Activated CD8-positive, alpha-beta memory T cell treated with anti-CD3 and anti-CD28 coated beads for 4 hours (primary cell): ENCODE measurements around the gene ANKS3.
A peak's percentile ranks its signal among the peaks of the same experiment; 100 is the strongest.

Experiments used
- DNase-seq, 2 donors: peaks; one replicate each; pipeline ENCODE4 v3.0.0-alpha.2; 2020; ENCODE audit warnings: low read depth in 2 of 2

ANKS3 gene

DNA sequence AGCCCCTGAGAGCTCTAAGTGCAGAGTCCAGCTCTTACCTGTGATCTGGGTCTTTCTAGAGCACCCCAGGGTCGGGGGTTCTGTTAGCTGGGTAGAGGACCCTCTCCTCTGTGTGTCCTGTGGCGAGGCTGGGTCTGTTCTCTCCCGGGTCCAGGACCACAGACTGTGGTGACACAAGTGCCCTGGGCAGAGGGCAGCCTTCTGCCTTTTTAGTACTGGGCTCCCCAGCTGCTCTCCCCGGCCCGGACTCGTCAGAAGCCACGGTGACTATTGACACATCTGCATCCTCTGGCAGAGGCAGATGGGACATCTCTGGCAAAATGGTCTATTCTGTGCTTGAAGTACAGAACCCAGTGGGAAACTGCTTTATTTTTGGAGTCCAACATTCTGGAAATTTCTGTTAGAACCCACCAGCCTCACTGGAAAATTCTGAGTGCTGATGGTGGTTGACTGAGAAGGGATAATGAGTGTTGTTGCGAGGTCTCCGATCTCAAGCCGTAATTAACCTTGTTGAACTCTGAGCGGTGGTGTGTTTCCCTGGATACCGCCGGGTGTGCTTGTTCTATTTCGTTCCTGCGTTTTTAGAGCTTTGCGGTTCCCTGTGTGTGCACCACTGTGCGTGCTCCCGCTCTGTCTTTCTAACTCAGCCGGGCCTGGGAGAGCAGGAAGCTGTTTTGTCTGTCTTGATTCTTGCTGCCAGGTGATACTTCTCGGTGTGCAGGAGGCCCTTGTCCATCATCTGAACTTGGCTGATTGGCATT, 66.7 kb downstream of the ANKS3 start:
- DNase-seq = no peak

- DNase-seq = no peak
Measured at GRCh38 chr16:4666537-4667202, 67.4 kb downstream of the ANKS3 start.

- peak; percentile 20 to 27 for DNase-seq
Measured at GRCh38 chr16:4664538-4665418, 69.3 kb downstream of the ANKS3 start.

DNA sequence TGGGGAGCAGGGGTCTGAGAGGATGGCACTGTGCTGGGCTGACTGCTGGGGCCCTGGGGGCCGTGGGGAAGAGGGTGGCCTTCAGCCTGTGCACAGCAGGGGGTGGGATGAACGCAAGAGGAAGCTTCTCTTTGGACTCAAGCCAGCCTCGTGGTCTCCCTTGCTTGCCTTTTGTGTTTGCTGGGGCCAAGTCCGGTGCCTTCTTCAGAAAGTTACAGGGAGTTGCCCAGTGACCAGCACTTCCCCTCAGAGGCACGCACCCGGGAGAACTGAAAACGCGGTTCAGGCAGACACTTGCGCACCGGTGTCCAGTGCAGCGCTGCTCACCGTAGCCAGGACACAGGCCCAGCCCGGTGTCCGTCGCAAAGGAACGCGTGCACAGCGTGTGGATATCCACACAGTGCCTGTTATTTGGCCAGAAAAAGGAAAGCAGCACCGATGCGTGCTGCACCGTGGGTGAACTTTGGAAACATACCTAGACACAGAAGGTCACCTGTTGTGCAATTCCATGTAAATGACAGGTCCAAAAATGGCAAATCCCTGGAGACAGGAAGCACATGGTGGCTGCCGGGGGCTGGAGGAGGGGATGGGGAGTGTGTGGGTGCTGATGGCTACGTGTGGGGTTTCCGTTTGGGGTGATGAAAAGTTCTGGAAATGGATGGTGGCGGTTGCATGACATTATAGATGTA, 70.2 kb downstream of the ANKS3 start:
- no peak for DNase-seq

- DNase-seq = no peak
Measured at GRCh38 chr16:4663465-4663776, 70.7 kb downstream of the ANKS3 start.

GRCh38 chr16:4661661-4662060, 72.4 kb downstream of the ANKS3 start:
- no peak for DNase-seq

DNA sequence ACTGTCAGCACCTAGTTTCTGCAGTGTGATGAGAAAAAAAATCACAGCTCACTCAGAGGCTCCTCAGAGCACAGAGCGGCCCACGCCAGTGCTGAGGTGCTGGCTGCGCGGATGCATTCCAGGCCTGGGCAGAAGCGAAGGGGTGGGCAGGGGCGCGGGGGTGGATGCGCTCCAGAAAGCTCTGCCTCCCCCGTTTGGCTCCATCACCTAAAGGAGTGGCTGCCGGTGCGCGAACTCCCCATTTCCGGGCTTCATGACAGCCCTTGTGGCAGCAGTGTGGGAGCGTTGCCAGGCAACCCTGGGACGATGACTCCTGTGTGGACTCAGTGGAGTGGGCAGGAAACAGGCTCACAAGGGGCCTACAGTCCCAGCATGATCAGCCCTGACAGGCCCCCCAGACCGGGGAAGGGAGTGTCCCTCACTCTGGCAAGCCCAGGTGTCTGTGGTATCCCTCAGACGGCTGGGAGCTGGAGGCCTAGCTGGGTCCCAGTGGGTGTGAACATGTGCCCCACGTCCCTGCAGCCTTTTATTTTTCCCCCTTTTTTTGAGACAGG, 73.5 kb downstream of the ANKS3 start:
- DNase-seq = peak; percentile 71 to 76

- DNase-seq = no peak
Measured at GRCh38 chr16:4659363-4660353, 74.4 kb downstream of the ANKS3 start.

- DNase-seq = no peak
Measured at GRCh38 chr16:4656695-4657686, 77.1 kb downstream of the ANKS3 start.

DNA sequence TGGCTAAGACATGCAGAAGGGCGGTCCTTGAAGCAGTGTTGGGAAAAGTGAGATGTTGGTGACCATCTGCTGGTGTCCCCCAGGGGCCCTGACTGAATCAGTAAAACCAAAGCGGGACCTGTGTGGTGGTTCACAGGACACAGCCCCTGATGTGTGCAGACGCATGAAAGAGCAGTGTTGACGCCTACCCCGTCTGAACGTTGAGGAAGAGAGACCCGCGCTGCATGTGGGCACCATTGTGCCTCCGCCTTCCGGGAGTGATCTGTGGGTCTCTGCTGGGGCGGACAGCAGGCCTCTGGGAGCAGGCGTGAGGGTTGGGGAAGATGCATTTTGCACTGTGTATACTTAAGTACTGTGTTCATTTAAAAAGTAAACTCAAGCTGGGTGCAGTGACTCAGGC, 77.8 kb downstream of the ANKS3 start:
- DNase-seq = no peak

GRCh38 chr16:4655801-4656200, 78.3 kb downstream of the ANKS3 start:
- no peak for DNase-seq

GRCh38 chr16:4654964-4655590, 79.0 kb downstream of the ANKS3 start:
- no peak for DNase-seq

DNA sequence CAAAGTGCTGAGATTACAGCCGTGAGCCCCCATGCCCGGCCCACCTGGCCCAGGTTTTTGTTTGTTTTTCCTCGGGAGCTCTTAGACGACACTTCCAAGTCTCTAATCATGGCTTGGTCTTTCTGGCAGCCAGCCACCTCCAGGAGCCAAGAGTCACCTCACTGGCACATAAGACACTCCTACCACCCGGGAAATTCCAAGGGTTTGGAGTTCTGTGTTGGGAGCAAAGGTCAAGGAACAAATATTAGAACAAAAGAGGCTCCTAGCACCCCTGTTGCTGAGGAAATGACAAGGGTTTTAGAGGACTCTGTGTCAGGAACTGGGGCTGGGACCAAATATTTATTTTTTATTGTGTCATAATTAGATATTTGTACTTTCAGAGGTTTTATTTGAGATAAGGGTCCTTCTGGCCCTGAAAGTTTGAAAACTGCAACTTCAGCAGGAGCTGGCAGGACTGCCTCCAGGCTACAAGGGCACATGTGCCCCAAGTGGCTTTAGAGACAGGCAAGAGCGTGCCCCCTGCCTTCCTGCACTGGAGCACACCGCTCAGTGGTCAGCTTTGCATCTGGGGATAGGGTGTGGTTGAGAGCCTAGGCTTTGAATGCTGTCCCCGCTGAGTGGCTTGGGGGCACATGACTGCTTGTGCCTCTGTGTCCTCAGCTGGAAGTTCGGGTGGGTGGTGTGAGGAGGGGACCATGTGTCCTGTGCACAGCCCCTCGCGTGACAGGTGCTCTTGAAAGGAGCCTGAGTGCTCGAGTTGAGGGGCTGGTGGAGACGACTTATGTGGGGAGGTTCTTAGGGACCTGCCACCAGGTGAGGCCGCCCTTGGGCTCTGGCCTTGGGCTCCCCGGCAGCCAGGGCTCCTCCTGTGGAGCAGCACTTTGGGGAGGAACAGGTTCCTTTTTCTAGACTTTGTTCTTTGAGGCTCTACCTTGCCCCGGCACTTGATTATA, 79.8 kb downstream of the ANKS3 start:
- DNase-seq = no peak

DNA sequence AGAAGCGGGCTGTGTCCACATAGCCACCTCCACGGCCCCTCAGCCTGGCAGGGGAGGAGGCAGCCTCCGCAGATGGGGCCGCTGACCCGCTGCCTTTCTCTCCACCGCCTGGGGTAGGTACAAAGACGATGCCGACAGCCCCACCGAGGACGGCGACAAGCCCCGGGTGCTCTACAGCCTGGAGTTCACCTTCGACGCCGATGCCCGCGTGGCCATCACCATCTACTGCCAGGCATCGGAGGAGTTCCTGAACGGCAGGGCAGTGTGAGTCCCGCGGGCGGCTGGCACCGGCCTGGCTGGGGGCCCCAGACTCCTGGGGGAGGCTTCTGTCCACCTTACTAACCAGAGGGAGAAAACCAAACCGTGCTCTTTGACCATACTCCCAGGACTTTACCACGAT, 81.5 kb downstream of the ANKS3 start:
- no peak for DNase-seq

- no peak for DNase-seq
Measured at GRCh38 chr16:4651827-4652226, 82.2 kb downstream of the ANKS3 start.

- peak; percentile 43 to 50 for DNase-seq
Measured at GRCh38 chr16:4650443-4651074, 83.5 kb downstream of the ANKS3 start.
